ENCODE results near the gene DST.

DST gene

DNA sequence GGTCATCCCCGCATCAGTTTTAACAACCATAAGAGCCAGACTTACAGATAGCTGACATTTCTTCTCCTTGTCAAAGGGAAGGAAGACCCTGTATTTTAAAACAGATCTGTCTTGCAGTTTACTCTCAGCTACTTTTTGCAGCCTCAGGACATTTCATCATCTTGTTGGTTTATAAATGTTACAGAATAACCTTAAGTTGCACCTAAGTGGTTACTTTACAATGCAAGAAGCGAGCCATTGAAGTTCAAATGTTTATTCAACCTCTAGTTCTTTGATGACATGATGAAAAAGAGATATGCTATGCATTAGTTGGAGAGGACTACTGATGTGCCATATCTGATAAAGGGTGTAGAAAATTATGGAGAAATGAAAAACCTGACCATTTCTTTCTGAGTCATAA is 207.4 kb downstream of the DST start:
- no peak for DNase-seq (ENCODE audit: low read depth in 3 of 3)

DNA sequence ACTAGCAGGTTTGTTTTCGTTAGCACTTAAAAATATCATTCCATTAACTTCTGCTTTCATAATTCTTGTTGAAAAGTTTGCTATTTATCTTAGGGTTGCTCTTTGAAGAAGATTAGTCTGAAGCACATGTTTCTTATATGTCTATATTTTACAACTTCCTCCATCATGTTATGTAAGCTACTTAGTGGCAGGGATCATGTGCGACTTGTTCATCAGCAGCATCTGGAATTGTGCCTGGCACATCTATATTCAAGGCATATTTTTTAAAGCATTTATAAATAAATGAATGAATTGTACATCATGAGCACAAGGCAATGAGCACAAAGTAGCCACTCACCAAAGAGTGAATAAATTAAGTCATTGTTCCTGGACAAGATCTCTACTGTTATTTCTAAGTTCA is 208.1 kb downstream of the DST start:
- DNase-seq (ENCODE audit: low read depth in 3 of 3): no peak

DNA sequence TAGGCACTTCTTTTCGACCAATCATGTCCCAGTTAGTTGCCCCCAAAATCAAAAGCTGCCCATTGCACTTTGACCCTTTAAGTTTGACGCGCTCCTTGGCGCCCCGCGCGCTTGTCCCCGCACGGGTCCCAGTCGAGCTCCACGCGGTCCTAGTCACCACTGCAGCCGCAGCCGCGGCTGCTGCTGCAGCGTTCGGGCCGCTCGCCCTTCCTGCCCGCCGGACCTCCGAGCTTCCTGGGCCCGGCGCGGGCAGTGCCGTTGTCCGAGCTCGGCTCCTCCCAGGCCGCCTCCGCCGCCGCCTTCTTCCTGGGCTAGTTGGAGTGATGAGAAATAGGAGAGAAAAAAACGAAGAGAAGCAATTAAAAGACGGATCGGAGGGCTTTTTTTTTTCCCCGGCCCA is 209.6 kb downstream of the DST start:
- DNase-seq (ENCODE audit: low read depth in 3 of 3): no peak

GRCh38 chr6:56432194-56432593 is 210.5 kb downstream of the DST start:
- DNase-seq (ENCODE audit: low read depth in 3 of 3): no peak

GRCh38 chr6:56430629-56431600 is 211.8 kb downstream of the DST start:
- DNase-seq (ENCODE audit: low read depth in 3 of 3): no peak

- no peak for DNase-seq (ENCODE audit: low read depth in 3 of 3)
Measured at GRCh38 chr6:56424542-56425083, 218.1 kb downstream of the DST start.

GRCh38 chr6:56424064-56424463 is 218.6 kb downstream of the DST start:
- DNase-seq (ENCODE audit: low read depth in 3 of 3): no peak

- DNase-seq (ENCODE audit: low read depth in 3 of 3): no peak
Measured at GRCh38 chr6:56420296-56420695, 222.4 kb downstream of the DST start.

DNA sequence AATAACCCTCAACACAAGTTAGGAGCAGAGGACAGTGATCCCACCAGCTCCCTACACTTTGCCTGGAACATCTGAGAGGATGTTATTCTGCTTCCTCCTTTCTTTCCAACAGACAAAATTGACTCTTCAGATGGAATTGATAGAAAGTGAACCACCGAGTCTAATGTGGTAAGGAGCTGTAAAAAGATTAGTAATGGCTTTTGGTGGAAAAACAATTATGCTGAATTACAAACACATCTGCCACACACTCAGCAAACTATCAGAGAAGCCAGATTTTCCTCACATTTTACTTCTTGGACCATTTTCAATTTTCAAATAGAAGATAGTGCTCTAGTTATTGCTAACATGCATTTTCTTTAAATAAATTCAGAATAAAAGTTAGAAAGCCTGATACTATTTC is 223.5 kb downstream of the DST start:
- no peak for DNase-seq (ENCODE audit: low read depth in 3 of 3)

GRCh38 chr6:56417823-56418222 is 224.9 kb downstream of the DST start:
- DNase-seq (ENCODE audit: low read depth in 3 of 3): no peak

GRCh38 chr6:56416247-56416646 is 226.4 kb downstream of the DST start:
- DNase-seq (ENCODE audit: low read depth in 3 of 3): no peak

DNA sequence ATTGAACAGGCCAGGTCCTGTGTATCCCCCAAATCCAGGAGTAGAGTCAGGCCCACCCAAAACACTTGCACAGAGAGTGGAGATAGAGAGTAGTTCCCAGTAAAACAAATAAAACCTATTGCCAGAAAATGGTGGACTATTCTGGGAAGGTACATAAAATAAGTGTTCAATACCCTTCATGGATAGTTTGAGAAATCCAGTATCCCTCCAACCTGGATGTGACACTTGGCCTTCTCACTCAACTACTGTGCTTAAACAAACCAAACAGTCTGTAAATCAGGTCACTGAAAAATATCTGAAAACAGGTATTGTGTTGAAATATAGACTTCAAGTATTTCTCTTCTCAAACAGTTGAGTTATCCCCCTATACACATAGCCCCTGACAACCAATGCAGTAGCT is 233.7 kb downstream of the DST start:
- no peak for DNase-seq (ENCODE audit: low read depth in 3 of 3)
